Fibroblast of villous mesenchyme (primary cell): ENCODE results near the gene PRR7. TPM values are rescaled to one million over a fixed set of nuclear protein-coding genes. Genes with fewer than 3 reads are reported as not detected.

ENCODE experiments used
- DNase-seq: peaks from one replicate; pipeline ENCODE4 v3.0.0-alpha.2; 2010; ENCODE audit warnings: low read depth
- H3K4me3 ChIP-seq: 2 replicates; pipeline ENCODE4 v1.5.1; 2011; ENCODE audit warnings: low read depth, mild to moderate bottlenecking, low read length
- CTCF ChIP-seq: IDR thresholded peaks from 2 replicates; pipeline ENCODE4 v1.5.1; 2012; ENCODE audit warnings: low read depth, mild to moderate bottlenecking, low read length; ENCODE audit not compliant: insufficient read depth
- total RNA-seq: library from RNA; depleted of rRNA; stranded (reverse); fragments of >200 nt; gene quantifications from 2 replicates; pipeline ENCODE4 v1.2.3, GENCODE V29; 2012

Gene PRR7
- total RNA-seq, 1 donor = 4.7 TPM

- DNase-seq = peak; percentile 93
- peak overlapping the region; percentile 57 for H3K4me3 ChIP-seq
- peak; percentile 84 for TF ChIP-seq CTCF
Observed at GRCh38 chr5:177455661-177456590, 9.3 kb downstream of the PRR7 start.

- DNase-seq = no peak
- no peak for TF ChIP-seq CTCF
- no peak overlapping the region for H3K4me3 ChIP-seq
Observed at GRCh38 chr5:177456591-177456964, 10.0 kb downstream of the PRR7 start.

DNA sequence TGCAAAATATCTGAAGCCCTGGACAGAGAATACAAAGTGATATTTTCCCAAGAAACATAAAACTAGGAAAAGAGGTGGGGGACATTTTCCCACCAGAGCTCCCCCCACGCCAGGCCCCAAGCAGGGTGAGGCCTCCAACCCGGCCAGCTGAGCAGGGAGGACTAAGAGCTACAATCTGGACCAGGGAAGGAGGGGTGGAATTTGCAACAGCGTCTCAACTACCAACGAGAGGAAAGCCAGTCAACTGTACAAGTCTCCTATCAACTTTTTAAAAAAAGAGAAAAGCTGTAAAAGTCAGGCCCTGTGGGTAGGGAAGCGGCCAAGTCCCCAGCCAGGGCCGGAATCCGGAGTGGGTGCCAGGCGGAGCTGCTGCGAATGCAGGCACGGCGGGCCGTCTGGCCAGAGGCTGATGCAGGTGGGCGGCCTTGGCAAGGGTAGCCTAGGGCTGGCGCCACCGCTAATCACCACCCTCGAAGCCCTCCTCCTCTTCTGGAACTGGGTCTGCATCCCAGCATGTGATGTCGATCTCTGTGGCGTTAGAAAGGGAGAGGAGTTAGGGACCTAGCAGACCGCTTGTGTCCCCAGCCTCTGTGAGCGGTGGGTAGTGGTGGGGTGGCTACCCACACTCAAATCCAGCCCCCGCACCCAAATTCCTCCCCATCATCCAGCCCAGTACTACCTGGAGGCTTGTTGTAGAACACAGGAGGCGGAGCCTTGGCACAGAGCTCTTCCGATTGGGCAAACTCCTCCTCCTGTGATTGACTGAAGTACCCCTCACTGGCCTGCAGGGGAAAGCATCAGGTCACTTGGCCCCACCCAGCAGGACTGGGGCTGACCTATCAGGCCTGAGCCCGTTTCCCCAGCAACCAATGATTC, 10.6 kb downstream of the PRR7 start:
- peak; percentile 96 for DNase-seq
- no peak overlapping the region for H3K4me3 ChIP-seq
- peak; percentile 68 for TF ChIP-seq CTCF

DNA sequence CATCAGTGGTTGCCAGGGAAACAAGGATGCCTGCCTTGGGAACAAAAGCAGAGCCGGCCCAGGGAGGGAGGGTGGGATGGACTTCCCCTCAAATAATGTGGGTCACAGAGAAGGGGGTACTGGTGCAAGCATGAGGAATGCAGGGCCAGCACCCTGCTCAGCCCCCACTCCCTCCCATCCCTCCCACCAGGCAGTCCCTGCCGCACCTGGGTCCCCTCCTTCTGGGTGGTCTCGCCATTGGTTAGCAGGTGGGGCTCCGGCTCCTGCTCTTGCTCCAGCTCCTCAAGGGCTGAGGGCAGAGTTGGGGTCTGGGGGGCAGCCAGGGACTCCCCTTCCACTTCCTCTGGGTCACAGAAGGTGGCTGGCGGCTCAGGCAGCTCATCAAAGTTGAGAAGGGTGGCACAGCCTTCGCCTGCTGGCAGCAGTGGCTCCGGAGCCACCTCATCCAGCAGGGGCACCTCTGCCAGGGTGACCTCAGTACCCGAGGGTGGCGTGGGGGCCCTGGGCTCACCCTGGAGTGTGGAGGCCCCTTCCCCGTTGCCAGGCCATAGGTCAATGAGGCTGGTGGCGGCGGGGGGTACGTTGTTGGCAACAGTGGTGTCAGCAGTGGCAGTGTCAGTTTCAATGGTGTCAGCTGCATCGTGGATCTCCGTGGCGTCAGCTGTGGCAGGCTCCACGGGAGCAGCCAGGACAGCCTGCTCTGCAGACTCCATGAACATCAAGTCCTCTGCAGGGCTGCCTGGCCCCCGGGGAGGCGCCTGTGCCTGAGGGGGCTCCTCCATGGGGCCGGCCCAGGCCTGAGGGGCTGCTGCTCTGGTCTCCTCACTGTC, 11.5 kb downstream of the PRR7 start:
- no peak overlapping the region for H3K4me3 ChIP-seq
- no peak for TF ChIP-seq CTCF
- DNase-seq = no peak

DNA sequence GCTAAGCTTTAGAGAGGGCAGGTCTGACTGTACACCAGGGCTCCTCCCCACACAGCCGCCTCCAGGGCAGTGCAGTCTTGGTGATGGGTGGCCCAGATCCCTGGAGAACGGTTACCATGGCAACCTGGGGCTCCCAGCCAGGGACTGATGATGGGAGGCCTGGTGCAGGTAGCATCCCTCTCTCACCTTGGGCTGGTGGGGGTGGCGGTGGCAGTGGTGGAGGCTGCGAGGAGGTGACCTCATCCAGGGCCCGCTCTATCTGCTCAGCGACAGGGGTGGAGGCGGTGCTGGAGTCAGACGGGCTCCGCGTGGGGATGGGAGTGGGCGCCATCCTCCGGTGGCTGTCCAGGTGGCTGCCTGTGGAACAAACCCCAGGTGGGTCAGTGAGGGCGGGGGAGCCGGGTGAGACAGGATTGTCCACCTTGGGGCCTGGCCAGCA, 12.3 kb downstream of the PRR7 start:
- TF ChIP-seq CTCF = no peak
- H3K4me3 ChIP-seq = no peak overlapping the region
- no peak for DNase-seq

DNA sequence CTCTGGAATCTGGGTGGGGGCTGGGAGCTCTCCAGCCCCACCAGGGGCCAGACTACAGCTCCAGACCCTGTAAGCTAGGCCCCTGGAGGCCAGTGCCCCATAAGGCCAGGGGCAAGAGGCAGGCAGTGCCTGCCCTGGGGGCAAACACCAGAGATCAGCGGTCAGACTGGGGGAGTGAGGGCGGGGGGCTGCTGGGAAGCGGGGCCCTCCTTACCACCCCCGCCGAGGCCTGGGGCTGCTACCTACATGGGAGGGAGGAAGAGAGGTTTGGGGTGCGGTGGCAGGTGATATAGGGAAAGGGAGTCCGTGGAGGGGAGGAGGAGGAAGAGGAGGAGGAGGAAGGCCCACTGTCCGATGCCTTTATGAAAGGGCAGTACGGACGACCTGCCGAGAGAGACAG, 12.7 kb downstream of the PRR7 start:
- no peak for DNase-seq
- no peak for TF ChIP-seq CTCF
- H3K4me3 ChIP-seq = no peak overlapping the region
